Activated CD8-positive, alpha-beta T cell treated with anti-CD3 and anti-CD28 coated beads for 36 hours (primary cell): Measurements from ENCODE around the gene NLRP3. TPM values are rescaled to one million over a fixed set of nuclear protein-coding genes. Genes with fewer than 3 reads are reported as not detected.
"Not testable (repeated sequence)": the region's sequence is repeated elsewhere in the genome, so short reads cannot be mapped to it uniquely, and the experiment has no call there.

Experiments used
- ATAC-seq: fragments of 200-7000 bp; cut with Tn5 transposase; one replicate; pipeline ENCODE4 v1.10.0; 2021; ENCODE audit warnings: mild to moderate bottlenecking, moderate library complexity
- CTCF ChIA-PET: fragments of 350-600 bp; sonication (Branson Sonifier 250); formaldehyde crosslinking; loops from one replicate; lab custom pipeline; 2021; ENCODE audit warnings: antibody characterized with exemption; lab: Charles Lee
- POLR2A ChIA-PET: fragments of 350-600 bp; sonication (Branson Sonifier 250); formaldehyde crosslinking; loops from one replicate; lab custom pipeline; 2021; ENCODE audit warnings: antibody characterized with exemption; lab: Charles Lee
- DNase-seq: peaks from one replicate; pipeline ENCODE4 v3.0.0-alpha.2; 2020
- H3K27ac Mint-ChIP-seq: one replicate; pipeline ENCODE4 v1.8.0; 2021; ENCODE audit warnings: mild to moderate bottlenecking, mixed read lengths
- H3K27me3 Mint-ChIP-seq: one replicate; pipeline ENCODE4 v1.8.0; 2021; ENCODE audit warnings: mixed read lengths
- H3K36me3 Mint-ChIP-seq: one replicate; pipeline ENCODE4 v1.8.0; 2021; ENCODE audit warnings: low read depth, mixed read lengths
- H3K4me1 Mint-ChIP-seq: one replicate; pipeline ENCODE4 v1.8.0; 2021; ENCODE audit warnings: low read depth, mixed read lengths
- H3K4me3 Mint-ChIP-seq: one replicate; pipeline ENCODE4 v1.8.0; 2021; ENCODE audit warnings: mild to moderate bottlenecking, moderate library complexity, mixed read lengths
- H3K9me3 Mint-ChIP-seq: one replicate; pipeline ENCODE4 v1.8.0; 2021; ENCODE audit warnings: mixed read lengths
- CTCF ChIP-seq: fragments of 200-600 bp; IDR thresholded peaks from one replicate; pipeline ENCODE4 v1.8.0; 2022; ENCODE audit warnings: antibody characterized with exemption, mild to moderate bottlenecking
- intact Hi-C: fragments of 100-400 bp; cut with micrococcal nuclease; formaldehyde crosslinking; loops from one replicate; pipeline ENCODE4 v1.10.0; 2022
- total RNA-seq, 2 experiments: library from RNA; stranded (reverse); gene quantifications; one replicate each; pipeline ENCODE4 v1.2.3, GENCODE V29; 2021

Gene NLRP3
- total RNA-seq, 2 experiments from 2014 or later = 3.2 to 3.6 TPM

- peaks cover 18% of the 10 kb centered on the region for H3K4me1 Mint-ChIP-seq
- ATAC-seq (no peak), DNase-seq (no peak)
- no peak overlapping the region for H3K4me3 Mint-ChIP-seq
- no peaks in the 10 kb centered on the region for H3K36me3 Mint-ChIP-seq
- no peaks in the 10 kb centered on the region for H3K27me3 Mint-ChIP-seq
- H3K9me3 Mint-ChIP-seq = no peaks in the 10 kb centered on the region
- TF ChIP-seq CTCF = no peak
- CTCF ChIA-PET = interaction anchor here (0.7 to 2.6 kb wide), 19 partner anchors 8 to 311 kb away, joined by 3 to 93 read pairs (median 5); partner anchors contain the start of gene NLRP3
- intact Hi-C loops = loop anchor here (1.0 to 5.0 kb wide), 2 partner anchors 96 to 186 kb away; no protein-coding TSS in a partner anchor
- POLR2A ChIA-PET = interaction anchor here (0.8 kb wide), 1 partner anchor 11 kb away, joined by 3 read pairs; no protein-coding TSS in a partner anchor
- H3K27ac Mint-ChIP-seq = no peak overlapping the region
Measured at GRCh38 chr1:247390996-247391395, 25.0 kb upstream of the NLRP3 start.

GRCh38 chr1:247392088-247392487 is 23.9 kb upstream of the NLRP3 start:
- intact Hi-C loops = loop anchor here (5.0 kb wide), 1 partner anchor 95 kb away; no protein-coding TSS in a partner anchor
- Mint-ChIP-seq H3K4me3 (no peak overlapping the region), H3K27me3 (no peaks in the 10 kb centered on the region), H3K27ac (no peak overlapping the region), H3K9me3 (no peaks in the 10 kb centered on the region), H3K36me3 (no peaks in the 10 kb centered on the region), H3K4me1 (peaks cover 11% of the 10 kb centered on the region)
- ATAC-seq (no peak), DNase-seq (no peak)
- ChIA-PET POLR2A (no interaction called here), CTCF (no interaction called here)
- no peak for TF ChIP-seq CTCF

- DNase-seq, H3K36me3 Mint-ChIP-seq, H3K27me3 Mint-ChIP-seq, H3K27ac Mint-ChIP-seq, H3K4me3 Mint-ChIP-seq, POLR2A ChIA-PET, H3K9me3 Mint-ChIP-seq, CTCF ChIA-PET, intact Hi-C loops, ATAC-seq, H3K4me1 Mint-ChIP-seq: not testable (repeated sequence)
Measured at GRCh38 chr1:247395075-247395474, 20.9 kb upstream of the NLRP3 start.

DNA sequence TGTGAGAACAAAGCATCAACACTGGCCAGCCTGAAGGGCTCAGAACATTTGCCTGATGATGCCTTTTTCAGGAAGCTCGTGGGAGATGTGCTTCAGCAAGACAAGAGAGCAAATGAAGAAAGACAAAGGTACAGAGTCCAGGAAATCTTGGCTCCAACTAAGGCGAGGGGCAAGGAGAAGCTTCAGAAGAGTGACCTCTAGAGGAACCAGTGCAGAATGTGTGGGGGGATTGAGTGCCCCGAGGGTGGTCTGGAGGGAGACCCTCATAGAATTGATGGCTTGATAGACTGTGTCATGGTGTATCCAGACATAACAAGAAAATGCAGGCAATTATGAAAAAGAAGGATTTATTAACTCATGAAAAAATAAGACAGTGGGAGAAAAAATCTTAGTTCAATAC is 15.3 kb upstream of the NLRP3 start:
- ChIA-PET POLR2A (no interaction called here), CTCF (no interaction called here)
- H3K4me3 Mint-ChIP-seq = no peak overlapping the region
- H3K27me3 Mint-ChIP-seq = peaks cover 1% of the 10 kb centered on the region
- DNase-seq (no peak), ATAC-seq (no peak)
- intact Hi-C loops = no loop called here
- TF ChIP-seq CTCF = no peak
- H3K36me3 Mint-ChIP-seq = no peaks in the 10 kb centered on the region
- no peaks in the 10 kb centered on the region for H3K9me3 Mint-ChIP-seq
- no peaks in the 10 kb centered on the region for H3K4me1 Mint-ChIP-seq
- no peak overlapping the region for H3K27ac Mint-ChIP-seq

DNA sequence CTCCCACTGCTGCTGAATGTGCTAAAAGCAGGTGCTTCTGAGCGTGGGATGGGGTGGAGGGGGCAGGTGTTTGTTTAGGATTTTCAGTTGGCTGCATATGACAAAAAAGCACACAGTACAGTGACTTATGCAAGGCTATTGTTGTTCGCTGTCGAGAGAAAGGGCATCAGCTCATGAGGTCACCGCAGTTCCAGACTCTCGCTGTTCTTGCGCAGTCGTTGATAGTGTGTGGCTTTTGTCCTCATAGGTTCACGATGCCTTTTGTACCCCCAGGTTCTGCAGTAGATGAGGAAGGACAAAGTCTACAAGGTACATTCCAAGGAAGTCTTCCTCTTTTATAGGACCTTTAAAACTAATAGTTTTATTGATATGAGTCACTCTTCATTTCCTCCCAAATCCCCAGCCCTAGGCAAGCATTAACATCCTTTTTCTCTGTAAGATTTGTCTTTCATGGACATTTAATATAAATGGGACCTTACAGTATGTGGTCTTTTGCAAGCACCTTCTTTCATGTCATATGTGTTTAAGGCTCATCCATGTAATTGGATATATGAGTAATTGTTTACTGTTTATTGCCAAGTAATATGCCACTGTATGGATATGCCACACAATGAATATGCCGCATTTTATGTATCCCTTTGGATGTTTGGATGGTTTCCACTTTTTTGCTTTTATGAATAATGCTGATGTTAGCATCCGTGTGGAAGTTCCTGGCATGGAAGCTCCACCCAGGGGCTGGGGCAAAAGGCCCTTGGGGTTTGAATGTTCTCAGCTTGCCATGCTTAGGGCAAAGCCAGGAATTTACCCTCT is 14.5 kb upstream of the NLRP3 start:
- peaks cover 1% of the 10 kb centered on the region for H3K4me1 Mint-ChIP-seq
- H3K36me3 Mint-ChIP-seq = no peaks in the 10 kb centered on the region
- intact Hi-C loops = no loop called here
- H3K27me3 Mint-ChIP-seq = peaks cover 1% of the 10 kb centered on the region
- no peak overlapping the region for H3K27ac Mint-ChIP-seq
- POLR2A ChIA-PET = interaction anchor here (1.0 kb wide), 1 partner anchor 11 kb away, joined by 3 read pairs; no protein-coding TSS in a partner anchor
- no peak overlapping the region for H3K4me3 Mint-ChIP-seq
- DNase-seq = no peak
- CTCF ChIA-PET = interaction anchor here (1.4 kb wide), 3 partner anchors 8 to 12 kb away, joined by 4 to 8 read pairs (median 6); no protein-coding TSS in a partner anchor
- TF ChIP-seq CTCF = no peak
- no peaks in the 10 kb centered on the region for H3K9me3 Mint-ChIP-seq
- ATAC-seq = no peak
